Neural cell (in vitro differentiated cells): ENCODE data around the gene PSMD8. TPM values are rescaled to one million over a fixed set of nuclear protein-coding genes. Genes with fewer than 3 reads are reported as not detected.

Source experiments
- H2AFZ ChIP-seq: fragments of 200-600, 300-800 bp; sonication (generic), shearing (Covaris generic); 2 replicates; pipeline ENCODE4 v1.6.0; 2014; ENCODE audit warnings: low read depth, mild to moderate bottlenecking, antibody characterized with exemption, low read length, moderate library complexity
- H3F3A ChIP-seq: fragments of 200-600 bp; shearing (Covaris generic); 2 replicates; pipeline ENCODE4 v1.6.1; 2016; ENCODE audit warnings: mild to moderate bottlenecking, moderate library complexity, mixed read lengths, antibody characterized with exemption, low read length; ENCODE audit not compliant: insufficient read depth, poor library complexity, severe bottlenecking
- H3K27ac ChIP-seq: fragments of 200-600, 300-800 bp; sonication (generic), shearing (Covaris generic); 2 replicates; pipeline ENCODE4 v1.5.1; 2014; ENCODE audit warnings: mild to moderate bottlenecking, low read length, moderate library complexity
- H3K27me3 ChIP-seq: fragments of 300-800, 200-600 bp; sonication (generic), shearing (Covaris generic); 2 replicates; pipeline ENCODE4 v1.6.0; 2014; ENCODE audit warnings: mild to moderate bottlenecking, low read depth, low read length, moderate library complexity; ENCODE audit not compliant: insufficient read depth
- H3K36me3 ChIP-seq: fragments of 300-800, 200-600 bp; sonication (generic), shearing (Covaris generic); 2 replicates; pipeline ENCODE4 v1.5.1; 2014; ENCODE audit warnings: mild to moderate bottlenecking, antibody characterized with exemption, low read length, moderate library complexity; ENCODE audit not compliant: insufficient read depth
- H3K4me2 ChIP-seq: fragments of 300-800, 200-600 bp; sonication (generic), shearing (Covaris generic); 2 replicates; pipeline ENCODE4 v1.6.0; 2014; ENCODE audit warnings: mild to moderate bottlenecking, low read length
- H3K4me3 ChIP-seq: fragments of 300-800, 200-600 bp; sonication (generic), shearing (Covaris generic); 2 replicates; pipeline ENCODE4 v1.5.1; 2014; ENCODE audit warnings: mild to moderate bottlenecking, low read length, moderate library complexity
- H3K79me2 ChIP-seq: fragments of 200-600 bp; shearing (Covaris generic); replicated peaks from 2 replicates; pipeline ENCODE4 v1.6.0; 2014; ENCODE audit warnings: mild to moderate bottlenecking, low read length, moderate library complexity; ENCODE audit not compliant: insufficient read depth
- H3K9ac ChIP-seq: fragments of 300-800, 200-600 bp; sonication (generic), shearing (Covaris generic); 2 replicates; pipeline ENCODE4 v1.6.1; 2016; ENCODE audit warnings: mild to moderate bottlenecking, low read length, mixed read lengths
- H3K9me2 ChIP-seq: fragments of 200-600 bp; shearing (Covaris generic); 2 replicates; pipeline ENCODE4 v1.6.1; 2016; ENCODE audit warnings: mild to moderate bottlenecking, low read length, mixed read lengths; ENCODE audit not compliant: insufficient read depth
- H3K9me3 ChIP-seq: fragments of 200-600, 300-800 bp; sonication (generic), shearing (Covaris generic); 2 replicates; pipeline ENCODE4 v1.6.1; 2016; ENCODE audit warnings: mild to moderate bottlenecking, mixed run types, low read length, moderate library complexity, mixed read lengths
- H4K20me1 ChIP-seq: fragments of 200-600 bp; shearing (Covaris generic); 2 replicates; pipeline ENCODE4 v1.6.1; 2016; ENCODE audit warnings: mild to moderate bottlenecking, mixed run types; ENCODE audit not compliant: insufficient read depth
- EP300 ChIP-seq: fragments of 450-650 bp; conservative IDR thresholded peaks from 2 replicates; pipeline ENCODE4 v1.6.1; 2014; ENCODE audit warnings: antibody characterized with exemption, mild to moderate bottlenecking, moderate library complexity; ENCODE audit not compliant: poor library complexity, severe bottlenecking
- EZH2 ChIP-seq: fragments of 200-600, 300-800 bp; shearing (Covaris generic), sonication (generic); IDR thresholded peaks from 2 replicates; pipeline ENCODE4 v1.6.1; 2014; ENCODE audit warnings: antibody characterized with exemption, low read length, borderline replicate concordance, mild to moderate bottlenecking; ENCODE audit not compliant: insufficient read depth, poor library complexity, severe bottlenecking
- MXI1 ChIP-seq: fragments of 450-650 bp; conservative IDR thresholded peaks from 2 replicates; pipeline ENCODE4 v1.6.1; 2014; ENCODE audit warnings: antibody characterized with exemption, mild to moderate bottlenecking; ENCODE audit not compliant: poor library complexity, severe bottlenecking
- POLR2AphosphoS5 ChIP-seq: IDR thresholded peaks from 2 replicates; pipeline ENCODE4 v1.6.1; 2012
- RAD21 ChIP-seq: fragments of 450-650 bp; conservative IDR thresholded peaks from 2 replicates; pipeline ENCODE4 v1.6.1; 2014; ENCODE audit warnings: antibody characterized with exemption, mild to moderate bottlenecking, moderate library complexity
- SMC3 ChIP-seq: fragments of 450-650 bp; conservative IDR thresholded peaks from 2 replicates; pipeline ENCODE4 v1.6.1; 2014; ENCODE audit warnings: antibody characterized with exemption, mild to moderate bottlenecking, moderate library complexity; ENCODE audit not compliant: poor library complexity
- TAF1 ChIP-seq: IDR thresholded peaks from 2 replicates; pipeline ENCODE4 v1.6.1; 2012; ENCODE audit warnings: low read depth
- polyA plus RNA-seq: library from polyadenylated mRNA; depleted of rRNA; stranded (reverse); fragments of >200 nt; gene quantifications from 2 replicates; pipeline ENCODE4 v1.2.3, GENCODE V29; 2014
- TF ChIP-seq, protein P1 (sequence below): fragments of 450-650 bp; IDR thresholded peaks from 2 replicates; pipeline ENCODE4 v1.5.1; 2014; ENCODE audit warnings: antibody characterized with exemption, mild to moderate bottlenecking, moderate library complexity; ENCODE audit not compliant: poor library complexity, severe bottlenecking
- TF ChIP-seq, protein P2 (sequence below): IDR thresholded peaks from 2 replicates; pipeline ENCODE4 v1.6.1; 2012; ENCODE audit warnings: borderline replicate concordance

The PSMD8 gene
- polyA plus RNA-seq, 1 donor from 2014 or later, result 334 TPM

DNA sequence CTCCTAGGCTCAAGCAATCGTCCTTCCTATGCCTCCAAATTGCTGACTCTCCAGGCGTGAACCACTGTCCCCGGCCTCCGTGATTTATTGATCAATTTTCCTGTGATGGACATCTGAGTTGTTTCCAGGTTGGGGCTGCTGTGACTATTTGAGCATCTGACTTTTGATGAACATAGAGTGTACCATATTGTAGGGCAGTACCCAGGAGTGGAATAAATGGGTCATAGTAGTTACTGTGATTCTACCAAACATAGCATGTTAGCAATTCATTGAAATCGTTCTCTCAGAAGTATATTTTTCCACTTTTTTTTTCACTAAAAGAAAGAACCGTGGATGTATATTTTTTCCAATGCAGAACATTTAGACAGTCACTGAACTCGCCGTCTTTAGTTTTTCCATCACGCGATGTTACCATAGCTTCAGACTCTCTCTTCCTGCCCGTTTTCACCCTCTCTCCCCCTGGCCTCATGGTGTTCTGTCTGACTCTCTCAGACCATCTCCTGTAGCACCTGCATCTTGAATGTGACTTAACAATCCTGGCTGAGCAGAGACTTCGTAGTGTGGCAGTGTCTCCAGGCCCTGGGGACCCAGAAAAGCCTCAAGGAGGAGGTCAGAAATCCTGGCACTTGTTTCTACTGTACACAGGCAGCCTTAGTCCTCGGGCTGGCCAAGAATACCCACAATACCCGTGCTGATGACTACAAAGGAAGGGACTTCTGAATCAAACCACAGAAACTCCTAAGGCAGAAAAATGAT is 54.9 kb downstream of the PSMD8 start:
- Histone ChIP-seq H3K27ac (no peak overlapping the region), H3K27me3 (peaks cover 6% of the 10 kb centered on the region), H3K9ac (no peak overlapping the region), H3F3A (no peaks in the 10 kb centered on the region), H3K9me2 (no peaks in the 10 kb centered on the region), H3K36me3 (no peaks in the 10 kb centered on the region), H4K20me1 (no peaks in the 10 kb centered on the region), H3K9me3 (no peaks in the 10 kb centered on the region), H3K4me2 (no peak overlapping the region), H3K4me3 (no peak overlapping the region), H2AFZ (no peak overlapping the region), H3K79me2 (no peaks in the 10 kb centered on the region)
- TF ChIP-seq, protein P1, sequence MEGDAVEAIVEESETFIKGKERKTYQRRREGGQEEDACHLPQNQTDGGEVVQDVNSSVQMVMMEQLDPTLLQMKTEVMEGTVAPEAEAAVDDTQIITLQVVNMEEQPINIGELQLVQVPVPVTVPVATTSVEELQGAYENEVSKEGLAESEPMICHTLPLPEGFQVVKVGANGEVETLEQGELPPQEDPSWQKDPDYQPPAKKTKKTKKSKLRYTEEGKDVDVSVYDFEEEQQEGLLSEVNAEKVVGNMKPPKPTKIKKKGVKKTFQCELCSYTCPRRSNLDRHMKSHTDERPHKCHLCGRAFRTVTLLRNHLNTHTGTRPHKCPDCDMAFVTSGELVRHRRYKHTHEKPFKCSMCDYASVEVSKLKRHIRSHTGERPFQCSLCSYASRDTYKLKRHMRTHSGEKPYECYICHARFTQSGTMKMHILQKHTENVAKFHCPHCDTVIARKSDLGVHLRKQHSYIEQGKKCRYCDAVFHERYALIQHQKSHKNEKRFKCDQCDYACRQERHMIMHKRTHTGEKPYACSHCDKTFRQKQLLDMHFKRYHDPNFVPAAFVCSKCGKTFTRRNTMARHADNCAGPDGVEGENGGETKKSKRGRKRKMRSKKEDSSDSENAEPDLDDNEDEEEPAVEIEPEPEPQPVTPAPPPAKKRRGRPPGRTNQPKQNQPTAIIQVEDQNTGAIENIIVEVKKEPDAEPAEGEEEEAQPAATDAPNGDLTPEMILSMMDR, result no peak

DNA sequence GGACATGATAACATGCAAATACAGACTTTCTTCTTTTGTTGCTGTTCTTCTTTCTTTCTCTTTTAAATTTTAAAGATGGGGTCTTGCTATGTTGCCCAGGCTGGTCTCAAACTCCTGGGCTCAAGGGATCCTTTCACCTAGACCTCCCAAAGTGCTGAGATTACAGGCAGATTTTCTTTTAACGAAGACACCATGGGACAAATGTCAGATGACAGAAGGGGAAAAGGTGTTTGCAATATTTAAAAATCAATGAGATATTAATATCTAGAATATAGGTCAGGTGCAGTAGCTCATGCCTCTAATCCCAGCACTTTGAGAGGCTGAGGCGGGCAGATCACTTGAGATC is 55.4 kb downstream of the PSMD8 start:
- Histone ChIP-seq H3K4me3 (no peak overlapping the region), H3K4me2 (no peak overlapping the region), H3K79me2 (no peaks in the 10 kb centered on the region), H3K27ac (no peak overlapping the region), H3K27me3 (peaks cover 9% of the 10 kb centered on the region), H3K9me2 (no peaks in the 10 kb centered on the region), H3K9ac (no peak overlapping the region), H2AFZ (no peak overlapping the region), H3K36me3 (no peaks in the 10 kb centered on the region), H4K20me1 (no peaks in the 10 kb centered on the region), H3F3A (no peaks in the 10 kb centered on the region), H3K9me3 (no peaks in the 10 kb centered on the region)
- TF ChIP-seq RAD21 (no peak), POLR2AphosphoS5 (no peak), TAF1 (no peak), EZH2 (no peak), EP300 (no peak), MXI1 (no peak), SMC3 (no peak)
- TF ChIP-seq, protein P1, result no peak
- TF ChIP-seq, protein P2, sequence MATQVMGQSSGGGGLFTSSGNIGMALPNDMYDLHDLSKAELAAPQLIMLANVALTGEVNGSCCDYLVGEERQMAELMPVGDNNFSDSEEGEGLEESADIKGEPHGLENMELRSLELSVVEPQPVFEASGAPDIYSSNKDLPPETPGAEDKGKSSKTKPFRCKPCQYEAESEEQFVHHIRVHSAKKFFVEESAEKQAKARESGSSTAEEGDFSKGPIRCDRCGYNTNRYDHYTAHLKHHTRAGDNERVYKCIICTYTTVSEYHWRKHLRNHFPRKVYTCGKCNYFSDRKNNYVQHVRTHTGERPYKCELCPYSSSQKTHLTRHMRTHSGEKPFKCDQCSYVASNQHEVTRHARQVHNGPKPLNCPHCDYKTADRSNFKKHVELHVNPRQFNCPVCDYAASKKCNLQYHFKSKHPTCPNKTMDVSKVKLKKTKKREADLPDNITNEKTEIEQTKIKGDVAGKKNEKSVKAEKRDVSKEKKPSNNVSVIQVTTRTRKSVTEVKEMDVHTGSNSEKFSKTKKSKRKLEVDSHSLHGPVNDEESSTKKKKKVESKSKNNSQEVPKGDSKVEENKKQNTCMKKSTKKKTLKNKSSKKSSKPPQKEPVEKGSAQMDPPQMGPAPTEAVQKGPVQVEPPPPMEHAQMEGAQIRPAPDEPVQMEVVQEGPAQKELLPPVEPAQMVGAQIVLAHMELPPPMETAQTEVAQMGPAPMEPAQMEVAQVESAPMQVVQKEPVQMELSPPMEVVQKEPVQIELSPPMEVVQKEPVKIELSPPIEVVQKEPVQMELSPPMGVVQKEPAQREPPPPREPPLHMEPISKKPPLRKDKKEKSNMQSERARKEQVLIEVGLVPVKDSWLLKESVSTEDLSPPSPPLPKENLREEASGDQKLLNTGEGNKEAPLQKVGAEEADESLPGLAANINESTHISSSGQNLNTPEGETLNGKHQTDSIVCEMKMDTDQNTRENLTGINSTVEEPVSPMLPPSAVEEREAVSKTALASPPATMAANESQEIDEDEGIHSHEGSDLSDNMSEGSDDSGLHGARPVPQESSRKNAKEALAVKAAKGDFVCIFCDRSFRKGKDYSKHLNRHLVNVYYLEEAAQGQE, result no peak
